C4-2B (cell line): ENCODE data around the gene BRD3.

Source experiments
- CTCF ChIP-seq: fragments of 450-650 bp; conservative IDR thresholded peaks from 2 replicates; pipeline ENCODE4 v1.5.1; 2017; ENCODE audit warnings: mild to moderate bottlenecking
- ZFX ChIP-seq: fragments of 450-650 bp; IDR thresholded peaks from 2 replicates; pipeline ENCODE4 v1.6.1; 2017

- TF ChIP-seq CTCF (no peak), ZFX (no peak)
These were observed at the start of gene BRD3 for GRCh38 chr9:134067904-134068743.
